ENCODE results near the gene LRP11. TPM values are rescaled to one million over a fixed set of nuclear protein-coding genes. Genes with fewer than 3 reads are reported as not detected.

LRP11 gene
- polyA plus RNA-seq, 4 donors: 2.2 to 32.1 (median 19.7) TPM; not detected in 1

GRCh38 chr6:149823013-149823412 is 41.1 kb downstream of the LRP11 start:
- H3K27ac ChIP-seq (ENCODE audit: low read depth in 1 of 3, low read length in 2 of 3): no peak overlapping the region
- no peak for FAIRE-seq

GRCh38 chr6:149821492-149821891 is 42.7 kb downstream of the LRP11 start:
- no peak overlapping the region for H3K27ac ChIP-seq (ENCODE audit: low read depth in 1 of 3, low read length in 2 of 3)
- DNase-seq: no peak
- no peaks in the 10 kb centered on the region for H3K4me1 ChIP-seq (ENCODE audit: control insufficient read depth in 3 of 3, insufficient read depth in 2 of 3, low read depth in 1 of 3, low read length in 2 of 3)
- H3K27me3 ChIP-seq (ENCODE audit: control insufficient read depth in 3 of 3, insufficient read depth in 3 of 3, low read length in 3 of 3): no peaks in the 10 kb centered on the region
- H3K4me3 ChIP-seq (ENCODE audit: low read depth in 1 of 3, low read length in 3 of 3): no peak overlapping the region
- H3K9me3 ChIP-seq (ENCODE audit: control insufficient read depth in 2 of 2, insufficient read depth in 1 of 2, low read depth in 1 of 2, low read length in 1 of 2): no peaks in the 10 kb centered on the region
- peaks cover 0 to 24% (median 2%) of the 10 kb centered on the region in 3 donors for H3K36me3 ChIP-seq (ENCODE audit: control insufficient read depth in 3 of 3, insufficient read depth in 2 of 3, low read depth in 1 of 3, low read length in 3 of 3)
- WGBS, 3 donors: 90 to 100% (median 91%) methylated on average over 1 of the region's 1 CpG
- FAIRE-seq: no peak

More at GRCh38 chr6:149823013-149823412, 41.1 kb downstream of the LRP11 start:
- H3K4me3 ChIP-seq (ENCODE audit: low read depth in 1 of 3, low read length in 3 of 3): no peak overlapping the region
- 81 to 89% (median 82%) methylated on average over 4 of the region's 4 CpGs for WGBS, 3 donors
- H3K9me3 ChIP-seq (ENCODE audit: control insufficient read depth in 2 of 2, insufficient read depth in 1 of 2, low read depth in 1 of 2, low read length in 1 of 2): no peaks in the 10 kb centered on the region
- no peaks in the 10 kb centered on the region for H3K27me3 ChIP-seq (ENCODE audit: control insufficient read depth in 3 of 3, insufficient read depth in 3 of 3, low read length in 3 of 3)
- no peaks in the 10 kb centered on the region for H3K4me1 ChIP-seq (ENCODE audit: control insufficient read depth in 3 of 3, insufficient read depth in 2 of 3, low read depth in 1 of 3, low read length in 2 of 3)
- peaks cover 0 to 24% (median 2%) of the 10 kb centered on the region in 3 donors for H3K36me3 ChIP-seq (ENCODE audit: control insufficient read depth in 3 of 3, insufficient read depth in 2 of 3, low read depth in 1 of 3, low read length in 3 of 3)
- no peak for DNase-seq

DNA sequence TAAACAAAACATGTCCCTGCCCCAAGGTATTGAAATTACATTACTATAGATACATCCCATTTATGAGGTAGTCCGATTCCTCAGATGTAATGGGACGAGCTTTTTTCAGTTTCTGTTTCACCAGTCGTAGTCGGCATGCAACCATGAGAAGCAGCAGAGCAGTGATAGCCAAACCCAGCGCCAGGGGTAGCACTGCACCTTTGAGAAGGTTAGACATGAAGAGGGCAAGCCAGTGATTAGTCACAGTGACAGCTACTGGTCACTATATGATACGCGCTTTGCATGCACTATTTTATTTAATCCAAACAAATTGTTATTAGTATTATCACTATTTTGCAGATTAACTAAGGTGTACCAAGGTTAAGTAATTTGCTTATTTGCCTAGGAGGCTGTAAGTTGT is 43.7 kb downstream of the LRP11 start:
- no peak overlapping the region for H3K4me3 ChIP-seq (ENCODE audit: low read depth in 1 of 3, low read length in 3 of 3)
- H3K9me3 ChIP-seq (ENCODE audit: control insufficient read depth in 2 of 2, insufficient read depth in 1 of 2, low read depth in 1 of 2, low read length in 1 of 2): no peaks in the 10 kb centered on the region
- DNase-seq (no peak), FAIRE-seq (no peak)
- H3K27ac ChIP-seq (ENCODE audit: low read depth in 1 of 3, low read length in 2 of 3): no peak overlapping the region
- 91 to 94% (median 91%) methylated on average over 7 of the region's 7 CpGs for WGBS, 3 donors
- H3K27me3 ChIP-seq (ENCODE audit: control insufficient read depth in 3 of 3, insufficient read depth in 3 of 3, low read length in 3 of 3): no peaks in the 10 kb centered on the region
- peaks cover 0 to 18% (median 2%) of the 10 kb centered on the region in 3 donors for H3K36me3 ChIP-seq (ENCODE audit: control insufficient read depth in 3 of 3, insufficient read depth in 2 of 3, low read depth in 1 of 3, low read length in 3 of 3)
- no peaks in the 10 kb centered on the region for H3K4me1 ChIP-seq (ENCODE audit: control insufficient read depth in 3 of 3, insufficient read depth in 2 of 3, low read depth in 1 of 3, low read length in 2 of 3)

- Histone ChIP-seq H3K27ac (ENCODE audit: low read depth in 1 of 3, low read length in 2 of 3) (no peak overlapping the region), H3K9me3 (ENCODE audit: control insufficient read depth in 2 of 2, insufficient read depth in 1 of 2, low read depth in 1 of 2, low read length in 1 of 2) (no peaks in the 10 kb centered on the region), H3K4me3 (ENCODE audit: low read depth in 1 of 3, low read length in 3 of 3) (no peak overlapping the region), H3K36me3 (ENCODE audit: control insufficient read depth in 3 of 3, insufficient read depth in 2 of 3, low read depth in 1 of 3, low read length in 3 of 3) (peaks cover 0 to 12% (median 3%) of the 10 kb centered on the region in 3 donors), H3K27me3 (ENCODE audit: control insufficient read depth in 3 of 3, insufficient read depth in 3 of 3, low read length in 3 of 3) (no peaks in the 10 kb centered on the region), H3K4me1 (ENCODE audit: control insufficient read depth in 3 of 3, insufficient read depth in 2 of 3, low read depth in 1 of 3, low read length in 2 of 3) (no peaks in the 10 kb centered on the region)
- no peak for FAIRE-seq
- 84 to 90% (median 88%) methylated on average over 4 of the region's 4 CpGs for WGBS, 3 donors
- no peak for DNase-seq
These were observed 48.4 kb downstream of the LRP11 start for GRCh38 chr6:149815788-149816187.

DNA sequence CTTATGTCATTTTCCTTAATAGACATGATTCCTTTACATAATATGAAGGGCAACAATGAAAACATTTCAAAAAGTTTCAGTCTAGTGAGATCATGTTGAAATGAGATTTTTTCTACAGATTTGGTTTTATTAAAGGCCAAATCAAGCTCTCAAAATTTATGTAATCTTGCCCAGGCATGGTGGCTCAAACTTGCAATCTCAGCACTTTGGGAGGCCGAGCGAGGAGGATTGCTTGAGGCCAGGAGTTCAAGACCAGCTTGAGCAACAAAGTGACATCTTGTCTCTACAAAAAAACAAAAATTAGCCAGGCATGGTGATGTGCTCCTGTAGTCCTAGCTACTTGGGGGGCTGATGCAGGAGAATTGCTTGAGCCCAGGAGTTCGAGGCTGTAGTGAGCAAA is 50.8 kb downstream of the LRP11 start:
- H3K9me3 ChIP-seq (ENCODE audit: control insufficient read depth in 2 of 2, insufficient read depth in 1 of 2, low read depth in 1 of 2, low read length in 1 of 2): no peaks in the 10 kb centered on the region
- H3K4me1 ChIP-seq (ENCODE audit: control insufficient read depth in 3 of 3, insufficient read depth in 2 of 3, low read depth in 1 of 3, low read length in 2 of 3): no peaks in the 10 kb centered on the region
- no peak for DNase-seq
- no peak overlapping the region for H3K4me3 ChIP-seq (ENCODE audit: low read depth in 1 of 3, low read length in 3 of 3)
- H3K36me3 ChIP-seq (ENCODE audit: control insufficient read depth in 3 of 3, insufficient read depth in 2 of 3, low read depth in 1 of 3, low read length in 3 of 3): peaks cover 0 to 11% (median 3%) of the 10 kb centered on the region in 3 donors
- H3K27me3 ChIP-seq (ENCODE audit: control insufficient read depth in 3 of 3, insufficient read depth in 3 of 3, low read length in 3 of 3): no peaks in the 10 kb centered on the region
- FAIRE-seq: no peak
- 97 to 98% (median 97%) methylated on average over 3 of the region's 3 CpGs for WGBS, 3 donors
- H3K27ac ChIP-seq (ENCODE audit: low read depth in 1 of 3, low read length in 2 of 3): no peak overlapping the region

DNA sequence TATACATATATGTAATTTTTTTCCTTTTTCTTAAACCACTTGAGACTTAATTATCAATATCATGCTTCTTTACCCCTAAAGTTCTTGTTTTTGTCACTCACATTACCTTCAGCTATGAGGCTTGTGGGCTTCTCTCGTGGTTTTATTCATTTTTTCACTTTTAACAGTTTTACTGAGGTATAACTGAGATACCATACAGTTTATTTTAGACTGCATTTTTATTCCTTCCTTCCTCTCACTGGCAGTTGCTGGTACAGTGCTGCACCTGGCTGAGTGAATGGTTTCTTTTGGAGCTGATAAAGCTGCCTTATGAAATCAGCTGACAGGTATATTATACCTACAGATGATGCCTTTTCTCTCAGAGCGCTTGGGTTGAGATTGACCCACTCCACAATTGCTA is 54.4 kb downstream of the LRP11 start:
- Histone ChIP-seq H3K4me3 (ENCODE audit: low read depth in 1 of 3, low read length in 3 of 3) (no peak overlapping the region), H3K4me1 (ENCODE audit: control insufficient read depth in 3 of 3, insufficient read depth in 2 of 3, low read depth in 1 of 3, low read length in 2 of 3) (no peaks in the 10 kb centered on the region), H3K27me3 (ENCODE audit: control insufficient read depth in 3 of 3, insufficient read depth in 3 of 3, low read length in 3 of 3) (no peaks in the 10 kb centered on the region), H3K9me3 (ENCODE audit: control insufficient read depth in 2 of 2, insufficient read depth in 1 of 2, low read depth in 1 of 2, low read length in 1 of 2) (no peaks in the 10 kb centered on the region), H3K36me3 (ENCODE audit: control insufficient read depth in 3 of 3, insufficient read depth in 2 of 3, low read depth in 1 of 3, low read length in 3 of 3) (peaks cover 0 to 19% (median 3%) of the 10 kb centered on the region in 3 donors), H3K27ac (ENCODE audit: low read depth in 1 of 3, low read length in 2 of 3) (no peak overlapping the region)
- no peak for DNase-seq
- 81 to 94% (median 82%) methylated on average over 2 of the region's 2 CpGs for WGBS, 3 donors
- FAIRE-seq: no peak

- Histone ChIP-seq H3K27me3 (ENCODE audit: control insufficient read depth in 3 of 3, insufficient read depth in 3 of 3, low read length in 3 of 3) (no peaks in the 10 kb centered on the region), H3K4me3 (ENCODE audit: low read depth in 1 of 3, low read length in 3 of 3) (no peak overlapping the region), H3K9me3 (ENCODE audit: control insufficient read depth in 2 of 2, insufficient read depth in 1 of 2, low read depth in 1 of 2, low read length in 1 of 2) (no peaks in the 10 kb centered on the region), H3K27ac (ENCODE audit: low read depth in 1 of 3, low read length in 2 of 3) (no peak overlapping the region), H3K36me3 (ENCODE audit: control insufficient read depth in 3 of 3, insufficient read depth in 2 of 3, low read depth in 1 of 3, low read length in 3 of 3) (peaks cover 0 to 23% (median 3%) of the 10 kb centered on the region in 3 donors), H3K4me1 (ENCODE audit: control insufficient read depth in 3 of 3, insufficient read depth in 2 of 3, low read depth in 1 of 3, low read length in 2 of 3) (no peaks in the 10 kb centered on the region)
- FAIRE-seq (no peak), DNase-seq (no peak)
- WGBS, 3 donors: 61 to 73% (median 68%) methylated on average over 4 of the region's 4 CpGs
These were observed 58.0 kb downstream of the LRP11 start for GRCh38 chr6:149806127-149806526.

DNA sequence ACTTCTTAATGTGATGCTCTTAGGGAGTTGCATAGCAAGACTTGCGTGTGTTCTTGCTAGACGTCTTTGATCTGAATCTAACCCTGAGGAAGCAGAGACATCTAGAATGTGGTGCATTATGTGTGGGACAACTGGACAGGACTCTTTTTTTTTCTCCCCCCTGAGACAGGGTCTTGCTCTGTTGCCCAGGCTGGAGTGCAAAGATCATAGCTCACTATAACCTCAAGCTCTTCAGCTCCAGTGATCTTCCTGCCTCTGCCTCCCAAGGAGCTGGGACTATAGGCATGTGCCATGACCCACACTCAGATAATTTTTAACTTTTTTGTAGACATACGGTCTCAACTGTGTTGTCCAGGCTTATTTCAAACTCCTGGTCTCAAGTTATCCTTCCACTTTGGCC is 80.6 kb downstream of the LRP11 start:
- Histone ChIP-seq H3K27ac (ENCODE audit: low read depth in 1 of 3, low read length in 2 of 3) (no peak overlapping the region), H3K4me3 (ENCODE audit: low read depth in 1 of 3, low read length in 3 of 3) (no peak overlapping the region), H3K4me1 (ENCODE audit: control insufficient read depth in 3 of 3, insufficient read depth in 2 of 3, low read depth in 1 of 3, low read length in 2 of 3) (peaks cover 0 to 9% (median 0%) of the 10 kb centered on the region in 3 donors), H3K36me3 (ENCODE audit: control insufficient read depth in 3 of 3, insufficient read depth in 2 of 3, low read depth in 1 of 3, low read length in 3 of 3) (peaks cover 0 to 16% (median 6%) of the 10 kb centered on the region in 3 donors), H3K9me3 (ENCODE audit: control insufficient read depth in 2 of 2, insufficient read depth in 1 of 2, low read depth in 1 of 2, low read length in 1 of 2) (no peaks in the 10 kb centered on the region), H3K27me3 (ENCODE audit: control insufficient read depth in 3 of 3, insufficient read depth in 3 of 3, low read length in 3 of 3) (no peaks in the 10 kb centered on the region)
- FAIRE-seq (no peak), DNase-seq (no peak)
- 94 to 99% (median 94%) methylated on average over 3 of the region's 3 CpGs for WGBS, 3 donors

- WGBS, 3 donors: 93 to 97% (median 93%) methylated on average over 2 of the region's 2 CpGs
- H3K36me3 ChIP-seq (ENCODE audit: control insufficient read depth in 3 of 3, insufficient read depth in 2 of 3, low read depth in 1 of 3, low read length in 3 of 3): peaks cover 0 to 20% (median 6%) of the 10 kb centered on the region in 3 donors
- FAIRE-seq: no peak
These were observed 81.8 kb downstream of the LRP11 start for GRCh38 chr6:149782337-149782736.

More at GRCh38 chr6:149782337-149782736, 81.8 kb downstream of the LRP11 start:
- H3K4me1 ChIP-seq (ENCODE audit: control insufficient read depth in 3 of 3, insufficient read depth in 2 of 3, low read depth in 1 of 3, low read length in 2 of 3): peaks cover 0 to 12% (median 0%) of the 10 kb centered on the region in 3 donors
- no peak overlapping the region for H3K27ac ChIP-seq (ENCODE audit: low read depth in 1 of 3, low read length in 2 of 3)
- H3K9me3 ChIP-seq (ENCODE audit: control insufficient read depth in 2 of 2, insufficient read depth in 1 of 2, low read depth in 1 of 2, low read length in 1 of 2): no peaks in the 10 kb centered on the region
- DNase-seq: no peak
- no peaks in the 10 kb centered on the region for H3K27me3 ChIP-seq (ENCODE audit: control insufficient read depth in 3 of 3, insufficient read depth in 3 of 3, low read length in 3 of 3)
- H3K4me3 ChIP-seq (ENCODE audit: low read depth in 1 of 3, low read length in 3 of 3): no peak overlapping the region

All from small intestine (tissue), 7 donors.